ENCODE data around the gene DNAJC30. TPM values are rescaled to one million over a fixed set of nuclear protein-coding genes. Genes with fewer than 3 reads are reported as not detected.
"Not testable (repeated sequence)": the region's sequence is repeated elsewhere in the genome, so short reads cannot be mapped to it uniquely, and the experiment has no call there.

DNAJC30 gene
- polyA plus RNA-seq, 3 donors: 5.3 to 12.3 (median 7.4) TPM

DNA sequence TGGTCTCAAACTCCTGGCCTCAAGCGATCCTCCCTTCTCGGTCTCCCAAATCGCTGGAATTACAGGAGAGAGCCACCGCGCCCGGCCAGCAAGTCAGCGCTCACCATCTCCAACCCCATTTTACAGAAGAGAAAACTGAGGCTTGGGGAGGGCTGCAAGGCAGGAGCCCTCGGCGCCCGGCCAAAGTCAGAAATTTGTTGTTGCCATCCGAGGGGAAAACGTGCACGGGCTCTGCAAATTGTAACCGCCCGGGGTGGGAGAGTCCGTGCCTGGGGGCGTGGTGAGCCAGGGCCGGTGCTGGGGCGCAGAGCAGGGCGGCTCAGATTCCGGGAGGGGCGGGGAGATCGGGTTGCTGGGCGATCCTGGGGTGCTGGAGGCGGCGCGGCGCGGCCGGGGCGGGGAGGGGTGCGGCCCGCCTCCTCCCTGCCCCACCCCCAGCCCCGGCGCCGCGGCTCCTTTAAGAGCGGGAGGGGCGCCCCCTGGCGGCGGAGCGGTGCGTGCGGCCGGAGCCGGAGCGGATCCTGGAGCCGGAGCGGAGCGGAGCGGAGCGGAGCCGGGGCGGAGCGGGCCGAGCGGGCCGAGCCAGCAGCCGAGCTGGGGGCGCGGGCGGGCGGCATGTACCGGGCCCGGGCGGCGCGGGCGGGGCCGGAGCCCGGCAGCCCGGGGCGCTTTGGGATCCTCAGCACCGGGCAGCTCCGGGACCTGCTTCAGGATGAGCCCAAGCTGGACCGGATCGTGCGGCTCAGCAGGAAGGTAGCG lies 15.7 kb downstream of the DNAJC30 start, which contains the start of gene VPS37D:
Gene VPS37D (plus strand): TSS at position 488 of the 759 bp plus-strand sequence. CDS start 128 bp downstream, at position 616.
- WGBS, 3 donors: 3 to 6% (median 5%) methylated on average over 48 to 79 of the region's 79 CpGs
- H3K27ac ChIP-seq (ENCODE audit: low read depth, low read length): no peak within 1 kb of the TSS

DNA sequence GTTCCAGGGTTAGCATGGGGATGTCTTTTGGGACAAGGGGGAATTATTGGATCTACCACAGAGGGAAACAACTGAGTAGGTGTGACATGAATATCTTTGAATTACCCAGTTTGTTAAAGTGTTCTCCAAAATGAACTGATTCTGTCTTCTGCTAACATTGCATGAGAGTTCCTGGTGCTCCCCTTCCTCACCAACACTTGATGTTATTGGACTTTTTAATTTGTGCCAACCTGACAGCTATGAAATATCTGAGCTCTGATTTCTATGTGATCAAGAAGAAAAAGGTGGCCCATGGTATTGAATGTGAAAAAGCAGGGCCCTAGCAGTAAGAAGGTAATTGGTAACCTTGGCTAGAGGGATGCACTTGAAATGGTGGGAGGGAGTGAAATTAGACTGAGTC lies 20.2 kb downstream of the DNAJC30 start:
- no peak overlapping the region for H3K27ac ChIP-seq (ENCODE audit: low read depth, low read length)

DNA sequence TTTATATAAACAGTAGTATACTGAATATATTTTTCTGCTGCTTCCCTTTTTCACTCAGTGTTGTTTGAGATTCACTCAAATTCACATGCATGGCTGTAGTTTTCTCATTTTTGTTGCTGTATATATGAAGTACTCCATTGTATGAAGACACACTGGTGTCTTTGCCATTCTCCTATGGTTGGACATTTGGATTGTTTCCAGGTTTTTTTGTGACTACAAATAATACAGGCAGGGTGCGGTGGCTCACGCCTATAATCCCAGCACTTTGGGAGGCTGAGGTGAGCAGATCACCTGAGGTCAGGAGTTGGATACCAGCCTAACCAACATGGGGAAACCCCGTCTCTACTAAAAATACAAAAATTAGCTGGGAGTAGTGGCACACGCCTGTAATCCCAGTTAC lies 22.7 kb downstream of the DNAJC30 start:
- 53 to 76% (median 68%) methylated on average over 4 of the region's 4 CpGs for WGBS, 3 donors

DNA sequence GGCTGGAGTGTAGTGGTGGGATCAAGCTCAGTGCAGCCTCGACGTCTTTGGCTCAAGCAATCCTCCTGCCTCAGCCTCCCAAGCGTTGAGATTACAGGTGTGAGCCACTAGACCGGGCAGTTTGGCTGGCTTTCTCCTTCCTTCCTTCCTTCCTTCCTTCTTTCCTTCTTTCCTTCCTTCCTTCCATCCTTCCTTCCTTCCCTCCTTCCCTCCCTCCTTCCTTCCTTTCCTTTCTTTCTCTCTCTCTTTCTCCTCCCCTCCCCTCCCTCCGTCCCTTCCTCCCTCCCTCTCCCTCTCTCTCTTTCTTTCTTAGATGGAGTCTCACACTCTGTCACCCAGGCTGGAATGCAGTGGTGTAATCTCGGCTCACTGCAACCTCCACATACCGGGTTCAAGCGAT lies 23.3 kb downstream of the DNAJC30 start:
- WGBS, 3 donors: 65 to 67% (median 65%) methylated on average over 8 of the region's 8 CpGs

More for the DNA sequence above, 22.7 kb downstream of the DNAJC30 start:
- not testable (repeated sequence) for H3K27ac ChIP-seq (ENCODE audit: low read depth, low read length)

DNA sequence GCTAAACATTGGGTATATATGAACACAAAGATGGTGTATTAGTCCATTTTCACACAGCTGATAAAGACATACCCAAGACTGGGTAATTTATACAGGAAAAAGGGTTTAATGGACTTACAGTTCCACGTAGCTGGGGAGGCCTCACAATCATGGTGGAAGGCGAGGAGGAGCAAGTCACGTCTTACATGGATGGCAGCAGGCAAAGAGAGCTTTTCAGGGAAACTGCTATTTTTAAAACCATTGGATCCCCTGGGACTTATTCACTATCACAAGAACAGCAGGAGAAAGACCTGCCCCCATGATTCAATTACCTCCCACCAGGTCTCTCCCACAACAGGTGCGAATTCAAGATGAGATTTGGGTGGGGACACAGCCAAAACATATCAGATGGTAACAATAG lies 27.9 kb downstream of the DNAJC30 start:
- H3K27ac ChIP-seq (ENCODE audit: low read depth, low read length): not testable (repeated sequence)
- 80 to 85% (median 84%) methylated on average over 4 of the region's 4 CpGs for WGBS, 3 donors

More for the DNA sequence above, 23.3 kb downstream of the DNAJC30 start:
- H3K27ac ChIP-seq (ENCODE audit: low read depth, low read length): no peak overlapping the region

DNA sequence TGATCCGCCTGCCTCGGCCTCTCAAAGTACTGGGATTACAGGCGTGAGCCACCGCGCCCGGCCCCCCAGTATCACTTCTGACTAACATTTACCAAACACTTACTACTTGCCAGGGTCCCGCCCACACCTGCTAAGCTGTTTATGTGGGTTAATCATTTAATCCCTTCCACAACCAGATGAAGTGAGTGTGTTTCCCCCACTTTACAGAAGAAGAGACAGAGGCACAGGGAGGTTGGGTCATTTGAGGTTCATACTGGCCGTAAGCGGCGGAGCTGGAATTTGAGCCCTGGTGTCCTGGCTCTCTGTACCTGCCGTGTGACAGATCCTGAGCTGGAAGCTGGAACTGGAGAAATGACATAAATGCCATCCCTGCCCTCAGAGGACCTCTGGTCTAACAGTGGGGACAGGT lies 30.7 kb downstream of the DNAJC30 start:
- 55 to 82% (median 71%) methylated on average over 11 of the region's 11 CpGs for WGBS, 3 donors
- no peak overlapping the region for H3K27ac ChIP-seq (ENCODE audit: low read depth, low read length)

DNA sequence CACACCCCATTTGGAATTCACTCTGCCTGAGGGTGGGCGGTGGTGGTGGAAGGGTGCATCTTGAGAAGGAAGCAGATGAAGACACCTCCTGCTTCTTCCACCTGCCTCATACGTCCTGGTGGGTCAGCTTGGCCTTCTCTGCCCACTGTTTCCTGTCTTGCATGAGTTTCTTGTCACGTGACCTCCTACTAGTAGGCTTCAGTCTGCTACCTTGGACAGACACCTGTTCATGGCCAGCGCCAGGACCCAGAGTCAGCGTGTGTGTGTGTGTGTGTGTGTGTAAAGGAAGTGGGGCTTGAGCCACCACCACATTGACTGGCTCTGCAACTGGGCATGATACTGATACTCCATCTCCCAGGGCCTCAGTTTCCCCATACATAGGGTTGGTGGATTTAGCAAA lies 32.7 kb downstream of the DNAJC30 start:
- H3K27ac ChIP-seq (ENCODE audit: low read depth, low read length): no peak overlapping the region
- 49 to 71% (median 60%) methylated on average over 5 of the region's 5 CpGs for WGBS, 3 donors

DNA sequence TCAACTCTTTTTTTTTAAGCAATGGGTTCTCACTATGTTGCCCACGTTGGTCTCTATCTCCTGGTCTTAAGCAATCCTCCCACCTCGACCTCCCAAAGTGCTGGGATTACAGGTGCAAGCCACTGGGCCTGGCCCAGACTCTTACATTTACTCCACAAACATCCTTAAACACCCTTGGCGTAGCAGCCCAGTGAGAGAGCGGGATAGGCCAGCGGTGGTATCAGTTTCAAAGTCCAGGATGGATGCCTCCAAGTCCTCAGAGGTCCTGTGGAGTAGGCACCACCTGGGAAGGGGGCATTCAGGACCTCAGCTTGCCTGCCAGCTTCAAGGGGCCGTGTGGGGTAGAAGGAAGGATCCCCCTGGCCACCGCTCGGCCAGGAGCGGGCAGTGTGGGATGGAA lies 33.7 kb downstream of the DNAJC30 start:
- no peak overlapping the region for H3K27ac ChIP-seq (ENCODE audit: low read depth, low read length)
- WGBS, 3 donors: 39 to 60% (median 43%) methylated on average over 9 of the region's 9 CpGs

DNA sequence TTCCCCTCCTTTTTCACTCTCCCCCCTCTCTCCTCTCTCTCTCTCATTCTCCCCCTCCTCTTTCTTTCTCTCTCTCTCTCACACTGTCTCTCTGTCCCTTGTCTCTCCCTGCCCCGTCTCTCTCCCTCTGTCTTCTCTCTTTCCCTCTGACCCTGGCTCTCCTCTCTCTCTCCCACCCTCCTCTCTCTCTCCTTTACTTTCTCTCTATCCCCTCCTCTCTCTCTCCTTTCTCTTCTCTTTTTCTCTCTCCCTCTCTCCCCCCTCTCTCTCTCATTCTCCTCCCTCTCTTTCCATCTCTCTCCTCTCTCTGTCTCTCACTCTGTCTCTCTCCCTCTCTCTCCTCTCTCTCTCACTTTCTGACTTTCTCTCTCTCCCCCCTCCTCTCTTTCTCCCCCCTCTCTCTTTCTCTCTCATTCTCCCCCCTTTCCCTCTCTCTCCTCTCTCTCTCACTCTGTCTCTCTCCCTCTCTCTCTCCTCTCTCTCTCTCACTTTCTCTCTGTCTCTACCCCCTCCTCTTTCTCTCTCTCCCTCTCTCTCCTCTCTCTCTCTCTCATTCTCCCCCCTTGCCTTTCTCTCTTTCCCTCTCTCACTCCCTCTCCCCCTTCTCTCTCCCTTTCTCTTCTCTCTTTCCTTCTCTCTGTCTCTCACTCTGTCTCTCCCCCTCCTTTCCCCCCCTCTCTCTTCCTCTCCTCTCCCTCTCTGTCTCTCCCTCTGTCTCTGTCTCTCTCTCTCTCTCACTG lies 34.5 kb downstream of the DNAJC30 start:
- H3K27ac ChIP-seq (ENCODE audit: low read depth, low read length): no peak overlapping the region
- WGBS, 3 donors: 38 to 70% (median 45%) methylated on average over 1 of the region's 1 CpG

DNA sequence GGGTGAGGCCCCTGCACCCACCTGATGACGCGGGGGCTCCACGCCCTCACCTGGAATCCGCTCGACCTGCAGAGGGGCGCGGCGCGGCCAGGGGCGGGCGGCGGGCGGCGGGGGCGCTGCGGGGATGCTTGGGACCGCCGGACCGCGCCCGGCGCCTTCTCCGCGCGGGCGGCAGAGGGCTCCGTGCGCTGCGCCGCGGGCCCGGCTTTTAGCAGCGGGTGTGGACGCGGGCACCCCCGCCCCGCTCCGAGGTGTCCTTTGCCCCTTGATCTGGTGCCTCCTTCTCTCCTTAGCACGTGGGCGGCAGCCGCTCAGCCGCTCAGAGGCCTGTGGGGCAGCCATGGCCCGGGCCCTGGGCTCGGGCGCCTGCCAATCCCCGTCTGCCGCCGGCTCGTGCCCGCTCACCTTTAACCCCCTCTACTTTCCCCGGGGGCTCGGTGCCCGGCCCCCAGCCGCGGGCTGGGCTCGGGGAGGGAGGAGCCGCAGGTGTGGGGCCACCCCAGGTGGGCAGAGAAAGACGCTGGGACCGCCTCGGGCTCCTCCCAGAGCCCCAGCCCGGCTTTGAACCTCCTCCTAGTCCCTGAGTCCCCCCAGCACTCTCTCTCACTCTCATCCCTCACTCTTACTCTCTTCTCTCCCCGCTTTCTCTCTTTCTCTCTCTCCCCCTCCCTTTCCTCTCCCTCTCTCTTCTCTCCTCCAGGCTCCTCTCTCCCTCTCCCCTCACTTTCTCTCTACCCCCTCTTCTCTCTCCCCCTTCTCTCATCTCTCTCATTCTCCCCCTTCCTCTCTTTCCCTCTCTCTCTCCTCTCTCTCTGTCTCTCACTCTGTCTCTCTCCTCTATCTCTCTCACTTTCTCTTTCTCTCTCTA lies 35.3 kb downstream of the DNAJC30 start:
- 1 to 4% (median 3%) methylated on average over 29 to 61 of the region's 62 CpGs for WGBS, 3 donors
- H3K27ac ChIP-seq (ENCODE audit: low read depth, low read length): no peak overlapping the region

DNA sequence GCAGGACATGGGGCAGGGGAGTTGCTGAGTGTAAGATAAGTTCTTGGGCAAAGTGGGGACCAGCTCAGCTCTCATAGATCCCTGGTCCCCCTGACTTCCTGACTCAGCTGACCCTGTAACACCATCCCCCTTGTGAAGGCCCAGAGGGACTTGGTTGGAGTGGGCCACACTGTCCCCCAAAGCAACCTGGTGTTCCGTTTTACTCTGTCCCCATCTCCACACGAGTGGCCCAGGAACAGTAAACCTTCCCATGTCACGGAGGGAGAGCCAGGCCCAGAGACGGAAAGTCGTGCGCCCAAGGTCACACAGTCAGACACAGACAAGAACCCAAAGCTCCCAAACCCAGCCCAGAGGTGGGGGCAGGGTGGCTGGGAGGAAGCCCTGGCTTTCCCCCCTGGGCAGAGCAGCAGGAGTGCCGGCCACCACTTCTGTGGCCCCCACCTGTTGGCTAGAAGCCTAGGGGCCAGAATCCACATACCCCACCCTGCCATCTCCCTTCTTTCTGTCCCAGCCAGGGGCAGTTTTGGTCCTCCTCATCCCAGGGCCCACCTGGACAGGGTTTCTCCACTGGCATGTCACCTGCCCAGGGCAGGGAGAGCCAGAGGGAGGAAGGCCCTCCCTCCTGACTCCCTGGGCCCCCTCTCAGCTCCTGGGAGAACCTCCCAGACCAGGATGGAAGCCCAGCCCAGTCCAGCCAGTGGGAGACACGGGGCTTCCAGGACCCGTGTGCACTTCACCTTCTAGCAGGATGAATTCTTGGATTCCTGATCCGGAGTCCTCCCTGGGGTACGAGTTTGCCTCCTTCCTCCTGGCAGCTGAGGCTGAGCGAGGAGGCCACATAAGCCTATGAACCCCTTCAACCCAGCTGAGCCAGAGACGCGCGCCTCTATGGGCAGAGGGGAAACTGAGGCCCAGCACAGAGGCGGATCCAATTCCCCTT lies 36.2 kb downstream of the DNAJC30 start:
- no peak overlapping the region for H3K27ac ChIP-seq (ENCODE audit: low read depth, low read length)
- WGBS, 3 donors: 42 to 46% (median 44%) methylated on average over 15 to 16 of the region's 16 CpGs

DNA sequence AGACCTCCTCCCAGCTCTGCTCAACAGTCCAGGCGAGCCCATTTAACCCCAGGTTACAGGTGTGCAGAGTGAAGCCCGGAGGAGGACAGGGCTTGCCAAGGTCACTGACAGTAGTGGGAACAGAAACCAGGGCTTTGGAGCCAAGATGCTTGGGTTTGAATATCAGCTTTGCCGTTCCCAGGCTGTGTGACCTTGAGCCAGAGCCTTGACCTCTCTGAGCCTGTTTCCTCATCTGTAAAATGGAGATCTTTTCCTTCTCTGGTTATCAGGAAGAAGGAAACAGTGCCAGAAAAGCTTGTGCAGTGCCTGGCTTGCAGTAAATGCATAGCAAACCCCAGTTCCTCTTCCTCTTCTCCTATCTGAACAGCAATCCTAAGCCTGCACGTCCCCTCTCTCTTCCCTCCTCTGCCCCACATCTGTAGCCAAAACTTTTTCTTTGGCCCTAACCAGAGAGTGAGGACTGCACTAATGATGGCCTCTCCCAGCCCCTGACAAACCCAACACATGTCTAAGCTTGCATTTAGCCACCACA lies 37.5 kb downstream of the DNAJC30 start:
- H3K27ac ChIP-seq (ENCODE audit: low read depth, low read length): no peak overlapping the region
- 33 to 49% (median 46%) methylated on average over 4 of the region's 4 CpGs for WGBS, 3 donors

DNA sequence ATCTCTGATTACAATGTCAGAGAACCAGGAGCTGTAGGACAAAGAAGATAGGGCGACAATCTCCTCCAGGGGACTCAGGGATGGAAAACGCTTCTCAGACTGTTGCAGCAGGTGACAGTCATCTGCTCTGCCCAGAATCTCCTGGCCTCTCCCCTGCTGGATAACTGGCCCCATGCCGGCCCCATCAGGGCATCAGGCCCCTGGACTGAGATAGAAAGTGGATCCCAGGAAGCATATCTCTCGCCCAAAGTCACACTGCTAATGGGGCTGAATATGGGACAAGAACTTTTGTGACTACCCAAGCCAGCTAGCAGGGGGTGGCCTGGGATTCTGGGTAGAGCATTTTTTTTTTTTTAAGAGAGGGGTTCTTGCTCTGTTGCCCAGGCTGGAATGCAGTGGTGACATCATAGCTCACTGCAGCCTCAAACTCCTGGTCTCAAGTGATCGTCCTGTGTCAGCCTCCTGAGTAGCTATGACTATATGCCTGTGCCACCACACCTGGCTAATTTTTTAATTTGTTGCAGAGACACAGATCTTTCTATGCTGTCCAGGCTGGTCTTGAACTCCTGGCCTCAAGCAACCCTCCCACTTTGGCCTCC lies 38.5 kb downstream of the DNAJC30 start:
- no peak overlapping the region for H3K27ac ChIP-seq (ENCODE audit: low read depth, low read length)
- WGBS, 3 donors: 56 to 75% (median 67%) methylated on average over 5 of the region's 5 CpGs

DNA sequence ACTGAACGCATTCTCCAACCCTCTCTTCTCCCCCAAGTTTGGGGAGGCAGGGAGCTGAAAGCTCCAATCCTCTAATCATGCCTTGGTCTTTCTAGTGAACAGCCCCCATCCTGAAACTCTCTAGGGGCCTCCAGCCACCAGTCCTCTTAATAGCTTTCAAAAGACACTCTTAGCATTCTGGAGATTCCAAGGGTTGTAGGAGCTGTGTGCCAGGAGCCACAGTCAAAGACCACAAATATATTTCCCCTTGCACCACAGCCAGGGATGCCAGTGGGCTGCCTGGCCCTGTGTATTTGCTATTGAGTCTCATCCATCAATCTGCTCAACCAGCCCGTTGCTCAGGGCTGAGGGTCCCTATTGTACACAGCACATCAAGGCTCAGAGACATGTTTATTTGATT lies 40.4 kb downstream of the DNAJC30 start:
- 57 to 69% (median 59%) methylated on average over 2 of the region's 2 CpGs for WGBS, 3 donors
- no peak overlapping the region for H3K27ac ChIP-seq (ENCODE audit: low read depth, low read length)

DNA sequence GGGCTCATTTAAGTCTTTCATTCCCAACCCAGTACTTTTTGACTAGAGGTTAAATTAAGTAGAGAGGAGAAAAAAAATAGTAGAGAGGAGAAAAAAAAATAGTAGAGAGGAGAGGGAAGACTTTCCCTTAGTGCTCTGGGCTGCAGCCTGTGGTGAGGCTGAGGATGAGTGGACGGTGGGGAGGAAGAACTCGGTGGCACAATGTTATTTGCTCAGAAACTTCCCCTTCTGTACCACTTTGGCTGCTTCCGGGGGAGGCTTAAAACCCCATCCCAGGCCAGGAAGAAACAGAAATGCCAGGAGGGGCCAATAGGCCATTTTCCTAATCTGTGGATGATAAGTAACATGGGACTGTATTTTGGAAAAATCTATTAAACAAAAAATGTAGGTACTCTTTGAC lies 44.3 kb downstream of the DNAJC30 start:
- 31 to 77% (median 38%) methylated on average over 3 of the region's 3 CpGs for WGBS, 3 donors

DNA sequence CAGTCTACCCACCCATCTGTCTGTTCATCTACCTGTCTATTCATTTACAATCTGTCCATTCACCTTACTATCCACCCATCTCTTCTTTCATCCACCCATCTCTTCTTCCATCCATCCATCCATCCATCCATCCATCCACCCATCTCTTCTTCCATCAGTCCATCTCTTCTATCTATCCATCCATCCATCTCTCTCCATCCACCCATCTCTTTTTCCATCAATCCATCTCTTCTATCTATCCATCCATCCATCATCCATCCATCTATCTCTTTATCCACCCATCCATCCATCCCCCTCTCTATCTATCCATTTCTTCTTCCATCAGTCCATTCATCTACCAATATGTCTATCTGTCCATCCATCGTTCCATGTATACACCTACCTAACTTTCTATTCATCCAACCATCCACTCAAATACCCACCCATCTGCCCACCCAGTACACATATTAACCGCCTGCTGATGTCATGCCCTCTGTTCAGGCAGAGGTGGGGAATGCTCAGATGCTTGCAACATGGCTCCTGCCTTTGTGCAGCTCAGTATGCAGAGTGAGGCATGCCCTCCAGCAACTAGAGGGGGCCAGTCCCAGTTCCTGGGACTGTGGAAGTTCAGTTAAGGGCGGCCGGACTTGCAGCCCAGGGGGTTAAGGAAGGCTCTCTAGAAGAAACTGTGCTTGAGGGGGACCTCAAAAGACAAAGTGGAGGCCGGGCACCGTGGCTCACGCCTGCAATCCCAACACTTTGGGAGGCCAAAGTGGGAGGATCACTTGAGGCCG lies 47.6 kb downstream of the DNAJC30 start:
- no peak overlapping the region for H3K27ac ChIP-seq (ENCODE audit: low read depth, low read length)
- 81 to 90% (median 84%) methylated on average over 8 of the region's 8 CpGs for WGBS, 3 donors

More for the DNA sequence above, 44.3 kb downstream of the DNAJC30 start:
- no peak overlapping the region for H3K27ac ChIP-seq (ENCODE audit: low read depth, low read length)

Data from adipose tissue (tissue), 3 donors.